HG03342 (cell line): ENCODE data around the gene CCDC102B.

Experiments
- ATAC-seq: cut with Tn5 transposase; IDR thresholded peaks from one replicate; pipeline ENCODE4 v1.9.1; 2021; ENCODE audit warnings: mild to moderate bottlenecking, moderate library complexity; ENCODE audit not compliant: unreplicated experiment

Gene CCDC102B

GRCh38 chr18:69067048-69067447 is 269.2 kb downstream of the CCDC102B start:
- no peak for ATAC-seq

GRCh38 chr18:69071680-69072079 is 273.8 kb downstream of the CCDC102B start:
- no peak for ATAC-seq

- ATAC-seq, result no peak
Observed at GRCh38 chr18:69081846-69082245, 284.0 kb downstream of the CCDC102B start.

GRCh38 chr18:69082499-69082898 is 284.6 kb downstream of the CCDC102B start:
- ATAC-seq, result no peak

GRCh38 chr18:69085951-69086350 is 288.1 kb downstream of the CCDC102B start:
- no peak for ATAC-seq

- ATAC-seq, result no peak
Observed at GRCh38 chr18:69088973-69089372, 291.1 kb downstream of the CCDC102B start.

- ATAC-seq, result peak; percentile 83
Observed at GRCh38 chr18:69097349-69097748, 299.5 kb downstream of the CCDC102B start.

- no peak for ATAC-seq
Observed at GRCh38 chr18:69102959-69103358, 305.1 kb downstream of the CCDC102B start.
